Measurements from ENCODE around the gene CCNL1.

- TF ChIP-seq JUN (IDR thresholded peaks at IDR 0.05; ENCODE audit: borderline replicate concordance, insufficient read depth, insufficient read length, low read depth) (no peak), CTCF (IDR thresholded peaks at IDR 0.05; ENCODE audit: extremely low read depth in 1 of 2, insufficient read depth in 1 of 2, low read depth in 1 of 2, low read length in 2 of 2) (no peak), EZH2 (IDR thresholded peaks at IDR 0.05; ENCODE audit: borderline replicate concordance, low read depth, low read length, severe bottlenecking) (no peak), POLR2A (IDR thresholded peaks at IDR 0.05; ENCODE audit: low read depth, low read length) (no peak)
These were observed 3.4 kb upstream of the CCNL1 start for GRCh38 chr3:157163217-157163953.

Measured in endothelial cell of umbilical vein (primary cell).